ENCODE measurements around the gene CFAP100. TPM values are rescaled to one million over a fixed set of nuclear protein-coding genes. Genes with fewer than 3 reads are reported as not detected.

Gene CFAP100
- polyA plus RNA-seq, 3 donors, result not detected

DNA sequence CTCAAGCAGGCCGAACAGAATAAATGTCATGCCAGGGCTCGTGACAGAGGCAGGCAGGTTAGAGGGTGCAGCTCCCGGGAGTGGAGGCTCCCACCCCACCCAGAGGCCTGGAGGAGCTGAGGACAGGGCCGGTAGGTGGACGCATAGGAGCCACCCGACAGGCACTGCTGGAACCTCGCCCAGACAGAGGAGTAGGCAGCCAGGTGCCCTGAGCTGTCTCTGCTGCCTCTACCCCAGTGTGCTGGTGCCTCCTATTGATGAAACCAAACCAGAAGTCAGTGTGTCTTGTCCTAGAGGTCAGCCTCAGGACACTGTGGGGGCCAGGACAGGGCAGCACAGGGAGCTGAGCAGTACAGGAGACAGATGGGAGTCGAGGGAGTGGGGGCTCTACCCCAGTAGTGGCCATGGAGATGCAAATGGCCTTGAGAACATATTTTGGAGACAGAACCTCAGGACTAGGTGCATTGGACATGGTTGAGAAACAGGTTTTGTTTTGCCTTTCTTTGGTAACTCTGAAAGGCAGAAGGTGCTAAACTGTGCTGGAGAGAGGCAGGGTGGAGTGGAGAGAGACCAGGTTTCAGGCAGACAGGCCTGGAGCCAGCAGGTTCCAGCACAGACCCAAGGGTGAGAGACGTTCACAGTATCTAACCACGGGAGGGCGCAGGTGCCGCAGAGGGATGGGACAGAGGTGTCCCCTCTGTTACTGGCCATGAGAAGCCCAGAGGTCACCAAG is 22.1 kb upstream of the CFAP100 start:
- H3K9me3 ChIP-seq (replicated peaks in 1 of 2; ENCODE audit: control insufficient read depth in 1 of 2, insufficient read depth in 1 of 2, low read length in 2 of 2), result no peaks in the 10 kb centered on the region
- no peak overlapping the region for H2AFZ ChIP-seq (ENCODE audit: insufficient read depth, low read depth, low read length, poor library complexity, severe bottlenecking)
- Mint-ChIP-seq H3K9me3 (peaks cover 0 to 3% (median 0%) of the 10 kb centered on the region in 7 donors), H3K36me3 (no peaks in the 10 kb centered on the region), H3K27me3 (ENCODE audit: low read depth in 3 of 3) (peaks cover 0 to 4% (median 2%) of the 10 kb centered on the region in 3 donors), H3K27ac (no peak overlapping the region), H3K4me1 (peaks cover 2% of the 10 kb centered on the region), H3K4me3 (no peak overlapping the region)
- WGBS (ENCODE audit: insufficient coverage), result 88% methylated on average over 11 of the region's 12 CpGs
- no peaks in the 10 kb centered on the region for H4K20me1 ChIP-seq (ENCODE audit: insufficient read depth, low read length)
- no peaks in the 10 kb centered on the region for H3K27me3 ChIP-seq (ENCODE audit: control insufficient read depth in 2 of 2, insufficient read depth in 2 of 2, low read length in 2 of 2)
- H3K36me3 ChIP-seq (replicated peaks in 1 of 2; ENCODE audit: control insufficient read depth in 1 of 2, insufficient read depth in 2 of 2, low read length in 2 of 2), result no peaks in the 10 kb centered on the region
- DNase-seq, result no peak
- H3K27ac ChIP-seq (ENCODE audit: low read depth in 1 of 2, low read length in 2 of 2), result no peak overlapping the region
- TF ChIP-seq, protein P1, sequence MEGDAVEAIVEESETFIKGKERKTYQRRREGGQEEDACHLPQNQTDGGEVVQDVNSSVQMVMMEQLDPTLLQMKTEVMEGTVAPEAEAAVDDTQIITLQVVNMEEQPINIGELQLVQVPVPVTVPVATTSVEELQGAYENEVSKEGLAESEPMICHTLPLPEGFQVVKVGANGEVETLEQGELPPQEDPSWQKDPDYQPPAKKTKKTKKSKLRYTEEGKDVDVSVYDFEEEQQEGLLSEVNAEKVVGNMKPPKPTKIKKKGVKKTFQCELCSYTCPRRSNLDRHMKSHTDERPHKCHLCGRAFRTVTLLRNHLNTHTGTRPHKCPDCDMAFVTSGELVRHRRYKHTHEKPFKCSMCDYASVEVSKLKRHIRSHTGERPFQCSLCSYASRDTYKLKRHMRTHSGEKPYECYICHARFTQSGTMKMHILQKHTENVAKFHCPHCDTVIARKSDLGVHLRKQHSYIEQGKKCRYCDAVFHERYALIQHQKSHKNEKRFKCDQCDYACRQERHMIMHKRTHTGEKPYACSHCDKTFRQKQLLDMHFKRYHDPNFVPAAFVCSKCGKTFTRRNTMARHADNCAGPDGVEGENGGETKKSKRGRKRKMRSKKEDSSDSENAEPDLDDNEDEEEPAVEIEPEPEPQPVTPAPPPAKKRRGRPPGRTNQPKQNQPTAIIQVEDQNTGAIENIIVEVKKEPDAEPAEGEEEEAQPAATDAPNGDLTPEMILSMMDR (IDR thresholded peaks at IDR 0.05), result no peak
- no peak overlapping the region for H3K4me2 ChIP-seq (replicated peaks; ENCODE audit: extremely low read depth, low read length, poor library complexity, severe bottlenecking)
- H3K9ac ChIP-seq (ENCODE audit: insufficient read depth, low read length, poor library complexity, severe bottlenecking), result no peak overlapping the region
- H3K79me2 ChIP-seq (ENCODE audit: insufficient read depth, low read length), result no peaks in the 10 kb centered on the region
- intact Hi-C loops (cut with micrococcal nuclease), result no loop called here
- no peaks in the 10 kb centered on the region for H3K4me1 ChIP-seq (ENCODE audit: control insufficient read depth in 1 of 2, insufficient read depth in 2 of 2, low read length in 2 of 2)
- no peak overlapping the region for H3K4me3 ChIP-seq (replicated peaks in 1 of 3; ENCODE audit: low read depth in 2 of 3, low read length in 3 of 3)

DNA sequence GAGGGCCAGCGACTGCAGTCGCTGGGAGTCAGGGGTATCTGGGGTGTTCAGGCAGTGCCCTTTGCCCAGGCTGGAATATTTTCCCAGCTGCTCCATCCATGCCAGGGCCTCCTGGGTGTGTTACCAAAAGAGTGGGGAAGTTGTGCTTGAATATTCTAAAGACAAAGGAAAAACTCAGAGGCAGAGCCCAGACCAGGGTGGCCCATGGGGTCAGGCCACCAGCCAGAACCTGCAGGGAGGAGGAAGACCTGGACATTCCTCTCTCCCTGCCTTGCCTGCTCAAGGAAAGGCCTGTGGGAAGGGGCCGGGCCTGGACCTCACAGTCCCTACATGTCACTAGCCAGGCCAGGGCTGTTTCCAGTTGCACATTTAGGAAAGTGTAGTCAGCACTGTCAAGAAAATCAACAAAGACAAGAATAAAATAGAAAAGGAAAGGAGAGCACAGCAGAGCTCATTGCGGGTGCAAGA is 21.5 kb upstream of the CFAP100 start:
- no peak overlapping the region for H3K4me2 ChIP-seq (replicated peaks; ENCODE audit: extremely low read depth, low read length, poor library complexity, severe bottlenecking)
- peaks cover 0 to 3% (median 0%) of the 10 kb centered on the region in 7 donors for H3K9me3 Mint-ChIP-seq

More for the DNA sequence above, 21.5 kb upstream of the CFAP100 start:
- H3K79me2 ChIP-seq (ENCODE audit: insufficient read depth, low read length), result no peaks in the 10 kb centered on the region
- H3K27me3 Mint-ChIP-seq (ENCODE audit: low read depth in 3 of 3), result peaks cover 0 to 6% (median 2%) of the 10 kb centered on the region in 3 donors
- H3K27ac ChIP-seq (ENCODE audit: low read depth in 1 of 2, low read length in 2 of 2), result no peak overlapping the region
- no peaks in the 10 kb centered on the region for H3K4me1 ChIP-seq (ENCODE audit: control insufficient read depth in 1 of 2, insufficient read depth in 2 of 2, low read length in 2 of 2)
- TF ChIP-seq, protein P1 (IDR thresholded peaks at IDR 0.05), result no peak
- peaks cover 3% of the 10 kb centered on the region for H3K4me1 Mint-ChIP-seq
- no peak overlapping the region for H3K27ac Mint-ChIP-seq
- DNase-seq, result no peak
- no peaks in the 10 kb centered on the region for H3K36me3 ChIP-seq (replicated peaks in 1 of 2; ENCODE audit: control insufficient read depth in 1 of 2, insufficient read depth in 2 of 2, low read length in 2 of 2)
- WGBS (ENCODE audit: insufficient coverage), result 100% methylated on average over 2 of the region's 4 CpGs
- H3K36me3 Mint-ChIP-seq, result no peaks in the 10 kb centered on the region
- H3K4me3 ChIP-seq (replicated peaks in 1 of 3; ENCODE audit: low read depth in 2 of 3, low read length in 3 of 3), result no peak overlapping the region
- no peaks in the 10 kb centered on the region for H3K27me3 ChIP-seq (ENCODE audit: control insufficient read depth in 2 of 2, insufficient read depth in 2 of 2, low read length in 2 of 2)
- H3K9me3 ChIP-seq (replicated peaks in 1 of 2; ENCODE audit: control insufficient read depth in 1 of 2, insufficient read depth in 1 of 2, low read length in 2 of 2), result no peaks in the 10 kb centered on the region
- H3K9ac ChIP-seq (ENCODE audit: insufficient read depth, low read length, poor library complexity, severe bottlenecking), result no peak overlapping the region
- no peak overlapping the region for H3K4me3 Mint-ChIP-seq
- H4K20me1 ChIP-seq (ENCODE audit: insufficient read depth, low read length), result no peaks in the 10 kb centered on the region
- no peak overlapping the region for H2AFZ ChIP-seq (ENCODE audit: insufficient read depth, low read depth, low read length, poor library complexity, severe bottlenecking)
- intact Hi-C loops (cut with micrococcal nuclease), result no loop called here

Measured in CD14-positive monocyte (primary cell).